NCI-H2171 treated with DMSO at 0.1 percent for 48 hours (cell line): ENCODE measurements around the gene EFCAB9.

ENCODE experiments used
- DNase-seq: peaks from one replicate; lab custom pipeline; 2025; lab: John Stamatoyannopoulos, UW

EFCAB9 gene

DNA sequence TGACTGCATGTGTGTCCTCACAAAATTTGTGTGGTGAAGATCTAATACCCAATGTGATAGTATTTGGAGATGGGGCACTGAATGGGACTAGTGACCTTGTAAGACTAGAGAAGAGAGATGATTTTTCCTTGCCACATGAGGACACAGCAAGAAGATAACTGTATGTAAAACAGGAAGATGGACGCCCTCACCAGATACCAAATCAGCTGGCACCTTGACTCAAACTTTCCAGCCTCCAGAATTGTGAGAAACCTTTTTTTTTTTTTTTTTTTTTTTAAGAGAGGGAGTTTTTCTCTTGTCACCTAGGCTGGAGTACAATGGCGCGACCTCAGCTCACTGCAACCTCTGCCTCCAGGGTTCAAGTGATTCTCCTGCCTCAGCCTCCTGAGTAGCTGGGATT, 49.3 kb downstream of the EFCAB9 start:
- no peak for DNase-seq

GRCh38 chr5:172245046-172245445, 51.1 kb downstream of the EFCAB9 start:
- DNase-seq = peak; percentile 75

- DNase-seq = no peak
These were observed 51.7 kb downstream of the EFCAB9 start for GRCh38 chr5:172245703-172246125.

GRCh38 chr5:172248637-172249036, 54.7 kb downstream of the EFCAB9 start:
- DNase-seq = no peak

GRCh38 chr5:172251419-172251818, 57.4 kb downstream of the EFCAB9 start:
- DNase-seq = no peak

- no peak for DNase-seq
These were observed 58.5 kb downstream of the EFCAB9 start for GRCh38 chr5:172252501-172252900.
